Right lobe of liver (tissue), 6 donors: Measurements from ENCODE around the gene ARL9. TPM values are rescaled to one million over a fixed set of nuclear protein-coding genes. Genes with fewer than 3 reads are reported as not detected.
A peak's percentile ranks its signal among the peaks of the same experiment; 100 is the strongest.

ENCODE experiments used
- ATAC-seq, 4 donors: fragments of 200-7000 bp; cut with Tn5 transposase; one replicate each; pipeline ENCODE4 v1.9.1; 2020; ENCODE audit warnings: mild to moderate bottlenecking in 4 of 4, moderate library complexity in 4 of 4
- DNase-seq, 3 donors: peaks; one replicate each; pipeline ENCODE4 v3.0.0-alpha.2; 2020
- H3K27ac ChIP-seq, 3 donors: fragments of 200-600 bp; one replicate each; pipeline ENCODE4 v1.8.0; 2022
- H3K27me3 ChIP-seq, 2 donors: fragments of 200-600 bp; one replicate each; pipeline ENCODE4 v1.8.0; 2022
- H3K36me3 ChIP-seq, 4 donors: fragments of 200-600 bp; sonication (generic) in 1 of 4; one replicate each; pipeline versions ENCODE4 v1.5.1 to v1.8.0; 2017 to 2022; ENCODE audit warnings: control low read depth in 1 of 4
- H3K4me1 ChIP-seq, 4 donors: fragments of 200-600 bp; sonication (generic) in 1 of 4; one replicate each; pipeline versions ENCODE4 v1.5.1 to v1.8.0; 2017 to 2022; ENCODE audit warnings: control low read depth in 1 of 4
- H3K4me3 ChIP-seq, 3 donors: fragments of 200-600 bp; one replicate each; pipeline ENCODE4 v1.8.0; 2022
- H3K9me3 ChIP-seq, 4 donors: fragments of 200-600 bp; sonication (generic) in 1 of 4; one replicate each; pipeline versions ENCODE4 v1.5.1 to v1.8.0; 2017 to 2022; ENCODE audit warnings: control low read depth in 1 of 4
- CTCF ChIP-seq, 4 donors: fragments of 200-600 bp in 3 of 4; fragments of 450-650 bp in 1 of 4; IDR thresholded peaks; one replicate each; pipeline versions ENCODE4 v1.5.1 to v1.8.0; 2016 to 2022; ENCODE audit warnings: antibody characterized with exemption in 4 of 4, mild to moderate bottlenecking in 2 of 4
- POLR2A ChIP-seq: fragments of 450-650 bp; IDR thresholded peaks from one replicate; pipeline ENCODE4 v1.6.1; 2017; ENCODE audit warnings: antibody characterized with exemption, mild to moderate bottlenecking
- WGBS: methylation state at CpG from one replicate; pipeline ENCODE4 v1.1.6; 2018; ENCODE audit warnings: low coverage, low lambda C conversion rate; ENCODE audit not compliant: insufficient coverage; ENCODE audit errors: missing lambda C conversion rate; 5-methylcytosine and 5-hydroxymethylcytosine counted together
- intact Hi-C, 2 donors: fragments of 100-400 bp; cut with DNase I; formaldehyde crosslinking; loops; one replicate each; pipeline versions ENCODE4 v1.11.2 to v1.14.1; 2022
- long read RNA-seq: library from polyadenylated mRNA; unstranded; transcript quantifications from one replicate; pipeline ENCODE4 v2.0.0, GENCODE V29; 2019
- total RNA-seq, 6 experiments: library from RNA; depleted of rRNA in 2 of 6; stranded (reverse); fragments of >200 nt in 2 of 6; fragmentation: NEBNext Ultra II Directional in 3 of 6; extraction: Animal tissue kit (Norgen Biotek cat#: 25700) in 3 of 6; gene quantifications; one replicate each; pipeline versions ENCODE4 v1.1.0 to v1.2.4, GENCODE V29; 2016 to 2023
- donor health status: DM: no; HTN: yes; CAD: no.
- donor health status: DM: no; HTN: no; CAD: no.
- donor health status: DM: no; HTN: no; CAD: no.
- donor health status: DM: no; HTN: yes; CAD: no.
- donor health status: DM: no; HTN: yes; CAD: no.

Gene ARL9
- total RNA-seq: under 1 TPM in 1 of 6 experiments, not detected in 5; 0.19 TPM
- long read RNA-seq: 0 reads

GRCh38 chr4:56505269-56506130, at the start of gene ARL9:
Gene ARL9, plus strand, starts transcription at chr4:56505791. Its CDS starts 72 bp downstream, at chr4:56505863.
- Histone ChIP-seq H3K4me1 (peaks cover 0 to 6% (median 0%) of the 10 kb centered on the region in 4 donors), H3K36me3 (peaks cover 0 to 18% (median 9%) of the 10 kb centered on the region in 4 donors), H3K27ac (no peak within 1 kb of the TSS), H3K9me3 (no peaks in the 10 kb centered on the region), H3K27me3 (no peaks in the 10 kb centered on the region), H3K4me3 (peak within 1 kb of the TSS; percentile 44 to 51 (median 49))
- no peak for TF ChIP-seq POLR2A
- intact Hi-C loops: no loop called here
- 8% methylated on average over 42 of the region's 56 CpGs for whole genome bisulfite sequencing
- ATAC-seq: peak; percentile 88 to 93 (median 90)
- peak; percentile 55 to 65 (median 59) for DNase-seq

GRCh38 chr4:56460085-56460484, 45.5 kb upstream of the ARL9 start:
- H3K27ac ChIP-seq: no peak overlapping the region
- H3K27me3 ChIP-seq: no peaks in the 10 kb centered on the region
- no peaks in the 10 kb centered on the region for H3K4me1 ChIP-seq
- H3K4me3 ChIP-seq: no peak overlapping the region
- WGBS: 79% methylated on average over 3 of the region's 3 CpGs
- ATAC-seq: no peak
- TF ChIP-seq POLR2A: no peak
- no peak for TF ChIP-seq CTCF (IDR thresholded peaks at IDR 0.05)
- intact Hi-C loops: no loop called here
- H3K36me3 ChIP-seq: peaks cover 0 to 57% (median 13%) of the 10 kb centered on the region in 4 donors
- DNase-seq: no peak
- no peaks in the 10 kb centered on the region for H3K9me3 ChIP-seq

- TF ChIP-seq CTCF (IDR thresholded peaks at IDR 0.05): no peak
- no peak for TF ChIP-seq POLR2A
- intact Hi-C loops: no loop called here
- no peaks in the 10 kb centered on the region for H3K9me3 ChIP-seq
- DNase-seq: no peak
- no peaks in the 10 kb centered on the region for H3K27me3 ChIP-seq
- H3K27ac ChIP-seq: no peak overlapping the region
- ATAC-seq: no peak
- peaks cover 0 to 13% (median 0%) of the 10 kb centered on the region in 4 donors for H3K4me1 ChIP-seq
- no peak overlapping the region for H3K4me3 ChIP-seq
- H3K36me3 ChIP-seq: peaks cover 0 to 42% (median 13%) of the 10 kb centered on the region in 4 donors
These were observed 43.4 kb upstream of the ARL9 start for GRCh38 chr4:56462157-56462556.

GRCh38 chr4:56463711-56464110, 41.9 kb upstream of the ARL9 start:
- no peak for DNase-seq

More at GRCh38 chr4:56463711-56464110, 41.9 kb upstream of the ARL9 start:
- peaks cover 0 to 28% (median 10%) of the 10 kb centered on the region in 4 donors for H3K36me3 ChIP-seq
- H3K4me1 ChIP-seq: peaks cover 0 to 19% (median 2%) of the 10 kb centered on the region in 4 donors
- no peak overlapping the region for H3K27ac ChIP-seq
- no peaks in the 10 kb centered on the region for H3K27me3 ChIP-seq
- 78% methylated on average over 3 of the region's 5 CpGs for WGBS
- H3K4me3 ChIP-seq: no peak overlapping the region
- no peaks in the 10 kb centered on the region for H3K9me3 ChIP-seq
- intact Hi-C loops: no loop called here
- ATAC-seq: no peak
- no peak for TF ChIP-seq POLR2A
- TF ChIP-seq CTCF (IDR thresholded peaks at IDR 0.05): no peak
